ENCODE results near the gene DHX16.

Gene DHX16

DNA sequence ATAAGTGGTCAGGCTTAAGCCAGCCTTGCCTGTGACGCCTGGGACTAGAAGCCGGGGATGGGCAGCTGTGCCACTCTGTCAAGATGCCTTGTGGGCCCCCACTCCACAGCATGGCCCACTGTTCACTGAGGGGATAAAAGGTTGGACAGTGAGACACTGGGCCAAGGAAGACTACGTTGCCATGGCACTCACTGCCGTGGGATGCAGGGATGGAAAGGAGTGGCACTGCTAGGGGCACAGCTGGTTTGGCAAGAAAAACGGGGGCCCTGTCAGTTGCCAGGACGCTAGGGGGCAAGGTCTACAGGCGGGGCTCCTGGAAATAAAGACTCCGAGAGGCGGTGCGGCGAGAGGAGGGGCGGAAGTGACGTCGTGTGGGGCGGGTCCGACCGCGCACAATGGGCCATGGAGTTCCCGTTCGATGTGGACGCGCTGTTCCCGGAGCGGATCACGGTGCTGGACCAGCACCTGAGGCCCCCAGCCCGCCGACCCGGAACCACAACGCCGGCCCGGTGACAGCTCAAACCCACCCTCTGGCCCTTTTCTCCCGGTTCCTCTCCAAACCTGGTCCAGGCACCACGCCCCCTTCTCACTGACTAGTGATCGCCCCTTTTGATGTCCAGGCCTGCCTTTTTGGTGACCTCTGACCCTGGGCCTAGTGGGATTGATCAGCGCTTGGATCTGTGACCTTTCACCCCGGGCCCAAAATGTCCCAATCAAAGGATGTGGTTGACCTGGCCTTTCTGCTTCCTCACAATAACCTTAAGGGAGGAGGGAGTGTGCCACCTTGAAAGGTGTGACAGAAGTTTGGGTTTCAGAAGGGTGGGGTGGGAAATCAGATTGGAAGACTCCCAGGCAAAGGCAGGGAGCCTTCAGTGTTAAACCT lies 46.1 kb downstream of the DHX16 start, which contains the start of gene ATAT1:
TSS of gene ATAT1 (plus strand) at position 391 of the 883 bp plus-strand sequence.
- peak; percentile 77 for DNase-seq

DNA sequence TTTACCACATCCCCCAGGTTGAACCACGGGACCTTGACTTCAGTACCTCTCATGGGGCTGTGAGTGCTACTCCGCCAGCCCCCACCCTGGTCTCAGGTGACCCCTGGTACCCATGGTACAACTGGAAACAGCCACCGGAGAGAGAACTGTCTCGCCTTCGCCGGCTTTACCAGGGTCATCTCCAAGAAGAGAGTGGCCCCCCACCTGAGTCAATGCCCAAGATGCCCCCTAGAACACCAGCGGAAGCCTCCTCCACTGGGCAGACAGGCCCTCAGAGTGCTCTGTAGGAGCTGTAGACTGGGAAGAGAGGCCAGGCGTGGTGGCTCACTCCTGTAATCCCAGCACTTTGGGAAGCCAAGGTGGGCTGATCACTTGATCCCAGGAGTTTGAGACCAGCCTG lies 47.3 kb downstream of the DHX16 start:
- no peak for DNase-seq

GRCh38 chr6:30619561-30619960 lies 53.2 kb downstream of the DHX16 start:
- no peak for DNase-seq

GRCh38 chr6:30618270-30618797 lies 54.5 kb downstream of the DHX16 start:
- DNase-seq, result no peak

- DNase-seq, result peak; percentile 92
These were observed 55.1 kb downstream of the DHX16 start, which contains the start of gene MRPS18B for GRCh38 chr6:30617565-30618269. TSS of gene MRPS18B (plus strand) at chr6:30617840. CDS start at chr6:30617866, 26 bp downstream.

DNA sequence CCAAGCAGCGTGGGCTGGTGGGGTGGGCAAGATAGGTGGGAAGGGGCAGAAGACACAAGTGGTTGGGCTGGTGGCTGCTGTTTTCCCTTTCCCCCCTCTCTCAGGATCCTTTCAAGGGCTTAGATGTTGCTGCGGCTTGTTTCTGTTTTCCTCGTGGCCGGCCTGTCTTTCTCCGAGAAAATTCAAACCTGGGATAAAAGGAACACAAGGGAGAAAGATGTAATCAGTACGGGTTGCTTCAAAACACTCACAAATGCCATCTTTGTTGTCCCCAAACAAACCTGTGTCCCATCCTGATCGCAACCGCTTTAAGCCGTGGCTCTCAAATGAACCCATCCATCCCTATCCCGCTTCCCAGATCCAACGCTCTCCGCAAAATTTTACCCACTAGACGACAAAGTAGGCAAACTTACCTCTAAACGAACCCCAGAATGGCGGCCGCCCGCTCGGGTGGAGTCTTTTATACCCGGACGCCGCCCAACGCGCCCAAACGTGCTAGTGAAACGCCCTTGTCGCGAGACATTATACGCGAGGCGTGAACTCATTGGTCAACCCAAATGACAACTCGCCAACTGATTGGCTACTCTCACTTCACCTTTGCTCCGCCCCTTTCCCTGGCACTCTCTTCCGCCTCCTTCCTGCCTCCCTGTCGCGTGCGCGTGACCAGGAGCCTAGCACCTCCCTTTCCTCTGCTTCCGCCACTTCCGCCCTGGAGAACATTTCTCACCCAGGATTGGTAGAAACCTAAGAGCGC lies 55.8 kb downstream of the DHX16 start, which contains the start of gene PPP1R10:
TSS of gene PPP1R10 (minus strand) at position 433 of the 754 bp plus-strand sequence. CDS start 7,299 bp downstream, outside the sequence.
- DNase-seq, result peak; percentile 99

GRCh38 chr6:30615958-30616810 lies 56.6 kb downstream of the DHX16 start:
- no peak for DNase-seq

- DNase-seq, result peak; percentile 46
These were observed 57.4 kb downstream of the DHX16 start for GRCh38 chr6:30615219-30615957.

DNA sequence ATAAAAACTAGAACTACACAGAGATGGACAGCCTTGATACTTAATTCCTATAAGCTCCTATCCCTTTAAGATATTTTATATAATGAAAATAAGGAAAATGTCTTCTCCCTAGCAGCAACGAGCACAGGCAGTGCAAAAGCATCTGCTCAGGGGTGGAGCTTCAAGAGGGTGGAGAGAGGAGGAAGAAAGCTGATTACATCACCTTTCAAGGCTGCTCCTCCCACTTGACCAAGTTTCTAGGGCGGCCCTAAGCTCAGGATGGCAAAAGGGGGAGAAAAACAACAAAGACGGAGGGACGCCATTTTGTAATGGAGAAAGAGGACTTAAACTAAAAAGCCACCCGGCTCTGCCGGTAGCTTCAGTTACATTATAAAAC lies 58.0 kb downstream of the DHX16 start:
- peak; percentile 86 for DNase-seq

GRCh38 chr6:30614044-30614842 lies 58.6 kb downstream of the DHX16 start:
- DNase-seq, result no peak

- DNase-seq, result no peak
These were observed 59.4 kb downstream of the DHX16 start for GRCh38 chr6:30613251-30614043.

GRCh38 chr6:30612687-30613248 lies 60.0 kb downstream of the DHX16 start:
- peak; percentile 49 for DNase-seq

DNA sequence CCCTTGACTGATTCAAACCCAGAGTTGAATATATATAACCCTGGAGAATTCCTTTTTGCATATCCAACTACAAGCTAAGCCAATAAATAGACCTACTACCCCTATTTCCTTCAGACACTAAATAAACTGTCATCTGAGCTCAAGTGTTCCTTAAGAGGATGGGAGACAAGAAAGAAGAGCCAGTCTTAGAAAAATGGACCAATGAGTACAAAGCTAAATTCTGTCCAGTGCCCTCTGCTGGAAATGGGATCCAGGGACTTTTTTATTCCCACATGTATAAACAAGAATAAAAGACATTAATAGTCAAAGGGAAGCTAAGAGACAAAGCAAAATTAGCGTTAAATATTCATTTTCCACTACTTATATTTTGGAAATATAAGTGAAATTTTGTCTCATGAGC lies 60.6 kb downstream of the DHX16 start:
- peak; percentile 18 for DNase-seq

GRCh38 chr6:30611856-30612194 lies 61.0 kb downstream of the DHX16 start:
- no peak for DNase-seq

DNA sequence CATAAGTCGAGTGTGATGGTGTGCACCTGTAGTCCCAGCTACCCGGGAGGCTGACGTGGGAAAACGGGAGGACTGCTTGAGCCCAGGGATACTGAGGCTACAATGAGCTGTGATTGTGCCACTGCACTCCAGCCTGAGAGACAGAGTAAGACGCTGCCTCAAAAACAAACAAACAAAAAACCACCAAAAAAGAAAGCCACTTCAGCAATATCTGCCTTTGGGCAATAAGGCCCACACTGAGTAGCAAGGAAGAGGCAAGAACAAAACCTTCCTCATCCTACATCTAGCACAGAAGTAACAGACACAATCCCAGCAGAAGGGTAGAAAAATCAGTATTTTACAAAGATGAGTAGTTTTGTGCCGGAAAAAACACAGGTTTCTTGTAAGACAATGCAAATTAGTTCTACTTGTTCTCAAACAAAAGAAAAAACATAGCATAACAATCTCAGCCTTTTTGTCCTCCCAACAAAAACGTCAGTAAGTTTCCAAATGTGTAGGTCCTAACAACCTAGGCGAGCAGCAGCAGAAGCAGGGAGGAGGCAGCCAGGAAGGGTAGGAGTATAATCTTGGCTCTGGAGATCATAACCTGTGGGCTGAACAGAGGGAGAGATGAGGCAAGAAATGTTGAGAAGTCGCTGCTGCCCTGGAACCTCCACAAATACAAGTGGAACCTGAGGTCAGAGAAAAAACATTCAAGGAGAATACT lies 61.5 kb downstream of the DHX16 start:
- DNase-seq, result no peak

GRCh38 chr6:30610065-30610464 lies 62.7 kb downstream of the DHX16 start:
- no peak for DNase-seq

DNA sequence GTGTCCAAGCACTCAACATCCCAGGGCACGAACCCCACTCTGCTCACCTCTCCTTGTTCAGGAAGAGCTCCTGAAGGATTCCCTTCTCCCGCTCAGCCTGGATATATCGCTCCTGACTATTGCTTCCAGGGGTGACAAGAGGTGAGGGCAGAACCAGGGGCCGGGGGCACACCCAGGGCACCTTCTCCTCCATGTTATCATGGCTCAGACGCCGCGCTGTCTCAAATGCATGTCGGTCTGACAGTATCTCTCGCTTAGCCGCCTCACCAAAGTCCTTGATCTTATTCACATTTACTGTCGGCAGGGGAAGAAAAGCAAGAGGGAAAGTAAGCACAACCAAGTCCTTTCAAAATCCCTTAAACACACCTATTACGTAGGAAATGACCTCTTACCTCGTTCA lies 68.8 kb downstream of the DHX16 start:
- DNase-seq, result no peak

All from NCI-H226 (cell line).